Heart left ventricle (tissue), 13 donors: Measurements from ENCODE around the gene GALNT5.

Experiments
- POLR2A ChIP-seq, 2 donors: fragments of 450-650 bp; IDR thresholded peaks; one replicate each; pipeline ENCODE4 v1.6.1; 2017; ENCODE audit warnings: antibody characterized with exemption in 2 of 2, mild to moderate bottlenecking in 2 of 2, moderate library complexity in 2 of 2
- TF ChIP-seq, protein P1 (sequence below), 12 donors: fragments of 200-600 bp; sonication (generic) in 4 of 12; IDR thresholded peaks; one replicate each; pipeline versions ENCODE4 v1.5.0 to v1.8.0; 2018 to 2022; ENCODE audit warnings: antibody characterized with exemption in 12 of 12, mild to moderate bottlenecking in 5 of 12
- donor health status: ischemic (EF 13 %, LVEDD 7.1; RV severe dilation, severe dysfunction).
- donor health status: DM: no; HTN: yes; CAD: no.
- donor health status: DM: no; HTN: no; CAD: no.
- donor health status: ischemic (EF 25% LVEDD 6.9; RV normal size, moderate dysfunction).
- donor health status: ischemic (EF 25% LVEDD 5.7; RV mildly dilated, moderate dysfunction).
- donor health status: ischemic (EF 35%, LVEDD 5.7; RV mildly dilated, moderate dysfunction).
- donor health status: nonischemic (EF 11% LVEDD 7.7; RV severe dilation, severe dysfunction).
- donor health status: DM: yes; HTN: yes; CAD: no.
- donor health status: PGD.
- donor health status: ischemic (EF 29% LVEDD 5.4; RV normal size, mild dysfunction).
- donor health status: nonischemic (EF 23%, LVEDD 6.1; RV moderate dilation, normal function).

DNA sequence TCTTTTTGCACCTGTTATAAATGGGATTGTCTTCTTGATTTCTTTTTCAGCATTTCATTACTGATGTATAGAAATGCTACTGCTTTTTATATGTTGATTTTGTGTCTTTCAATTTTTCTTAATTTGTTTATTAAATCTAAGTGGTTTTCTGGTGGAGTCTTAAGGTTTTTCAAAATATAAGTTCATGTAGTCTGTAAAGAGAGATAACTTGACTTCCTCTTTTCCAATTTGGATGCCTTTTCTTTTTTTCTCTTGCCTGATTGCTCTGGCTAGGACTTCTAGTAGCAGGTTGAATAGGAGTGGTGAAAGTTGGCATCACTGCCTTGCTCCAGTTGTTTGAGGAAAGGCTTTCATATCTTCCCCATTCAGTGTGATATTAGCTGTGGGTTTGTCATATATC, 28.6 kb upstream of the GALNT5 start:
- TF ChIP-seq, protein P1, sequence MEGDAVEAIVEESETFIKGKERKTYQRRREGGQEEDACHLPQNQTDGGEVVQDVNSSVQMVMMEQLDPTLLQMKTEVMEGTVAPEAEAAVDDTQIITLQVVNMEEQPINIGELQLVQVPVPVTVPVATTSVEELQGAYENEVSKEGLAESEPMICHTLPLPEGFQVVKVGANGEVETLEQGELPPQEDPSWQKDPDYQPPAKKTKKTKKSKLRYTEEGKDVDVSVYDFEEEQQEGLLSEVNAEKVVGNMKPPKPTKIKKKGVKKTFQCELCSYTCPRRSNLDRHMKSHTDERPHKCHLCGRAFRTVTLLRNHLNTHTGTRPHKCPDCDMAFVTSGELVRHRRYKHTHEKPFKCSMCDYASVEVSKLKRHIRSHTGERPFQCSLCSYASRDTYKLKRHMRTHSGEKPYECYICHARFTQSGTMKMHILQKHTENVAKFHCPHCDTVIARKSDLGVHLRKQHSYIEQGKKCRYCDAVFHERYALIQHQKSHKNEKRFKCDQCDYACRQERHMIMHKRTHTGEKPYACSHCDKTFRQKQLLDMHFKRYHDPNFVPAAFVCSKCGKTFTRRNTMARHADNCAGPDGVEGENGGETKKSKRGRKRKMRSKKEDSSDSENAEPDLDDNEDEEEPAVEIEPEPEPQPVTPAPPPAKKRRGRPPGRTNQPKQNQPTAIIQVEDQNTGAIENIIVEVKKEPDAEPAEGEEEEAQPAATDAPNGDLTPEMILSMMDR (IDR thresholded peaks at IDR 0.05), result no peak
- no peak for TF ChIP-seq POLR2A (IDR thresholded peaks at IDR 0.05)
